Measurements from ENCODE around the gene ST3GAL3.

The ST3GAL3 gene

DNA sequence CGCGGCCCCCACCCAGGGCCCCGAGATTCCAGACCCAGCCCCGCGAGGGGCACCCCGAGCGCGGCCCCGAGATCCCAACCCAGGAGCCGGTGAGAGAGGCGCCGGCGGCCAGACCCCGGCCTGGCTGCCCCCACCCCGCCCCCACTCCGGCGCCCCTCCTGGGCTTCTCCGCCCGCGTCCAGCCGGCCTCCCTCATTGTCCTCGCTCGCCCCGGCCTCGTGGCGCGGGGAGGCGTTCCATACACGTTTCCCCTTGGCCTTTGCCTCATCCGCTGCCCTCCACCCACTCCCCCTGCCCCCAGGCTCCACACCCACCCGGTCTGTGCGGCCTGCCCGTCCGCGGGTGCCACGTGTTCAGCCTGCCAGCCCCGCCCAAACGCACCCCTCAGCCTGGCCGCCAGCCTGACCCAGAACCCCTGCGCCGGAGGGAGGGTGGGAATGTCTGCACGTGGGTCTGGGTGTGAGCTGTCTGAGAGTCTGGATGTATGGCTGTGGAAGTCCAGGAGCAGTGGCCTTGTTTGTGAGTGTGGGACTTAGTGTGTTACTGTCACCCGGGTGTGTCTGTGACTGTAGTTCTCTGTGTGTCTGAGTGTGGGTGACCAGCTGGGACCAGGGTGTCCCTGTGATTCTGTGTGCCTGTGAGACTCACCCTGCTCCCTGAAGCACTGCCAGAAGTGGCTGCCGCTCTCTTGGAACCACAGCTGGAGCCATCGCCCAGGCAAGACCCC, 272.4 kb downstream of the ST3GAL3 start:
- peak overlapping the region; percentile 39 for H3K27ac ChIP-seq
- no peaks in the 10 kb centered on the region for H3K36me3 ChIP-seq (ENCODE audit: insufficient read depth)
- H3K27me3 ChIP-seq (ENCODE audit: insufficient read depth, low read depth): no peaks in the 10 kb centered on the region
- peaks cover 31% of the 10 kb centered on the region for H3K4me1 ChIP-seq (ENCODE audit: low read depth, poor library complexity, severe bottlenecking)
- H4K20me1 ChIP-seq (ENCODE audit: insufficient read depth): no peaks in the 10 kb centered on the region
- TF ChIP-seq CTCF (conservative IDR thresholded peaks at IDR 0.05; ENCODE audit: low read depth, low read length): no peak
- H3K9ac ChIP-seq: peak overlapping the region; percentile 79
- H2AFZ ChIP-seq (ENCODE audit: low read depth): peak overlapping the region; percentile 22; the same call in 1 of the 2 replicates
- peak overlapping the region; percentile 83 for H3K4me2 ChIP-seq
- H3K79me2 ChIP-seq (ENCODE audit: insufficient read depth, low read depth): peaks cover 44% of the 10 kb centered on the region
- peak overlapping the region; percentile 75 for H3K4me3 ChIP-seq (IDR thresholded peaks at IDR 0.05; ENCODE audit: insufficient read depth, low read depth, low read length)

DNA sequence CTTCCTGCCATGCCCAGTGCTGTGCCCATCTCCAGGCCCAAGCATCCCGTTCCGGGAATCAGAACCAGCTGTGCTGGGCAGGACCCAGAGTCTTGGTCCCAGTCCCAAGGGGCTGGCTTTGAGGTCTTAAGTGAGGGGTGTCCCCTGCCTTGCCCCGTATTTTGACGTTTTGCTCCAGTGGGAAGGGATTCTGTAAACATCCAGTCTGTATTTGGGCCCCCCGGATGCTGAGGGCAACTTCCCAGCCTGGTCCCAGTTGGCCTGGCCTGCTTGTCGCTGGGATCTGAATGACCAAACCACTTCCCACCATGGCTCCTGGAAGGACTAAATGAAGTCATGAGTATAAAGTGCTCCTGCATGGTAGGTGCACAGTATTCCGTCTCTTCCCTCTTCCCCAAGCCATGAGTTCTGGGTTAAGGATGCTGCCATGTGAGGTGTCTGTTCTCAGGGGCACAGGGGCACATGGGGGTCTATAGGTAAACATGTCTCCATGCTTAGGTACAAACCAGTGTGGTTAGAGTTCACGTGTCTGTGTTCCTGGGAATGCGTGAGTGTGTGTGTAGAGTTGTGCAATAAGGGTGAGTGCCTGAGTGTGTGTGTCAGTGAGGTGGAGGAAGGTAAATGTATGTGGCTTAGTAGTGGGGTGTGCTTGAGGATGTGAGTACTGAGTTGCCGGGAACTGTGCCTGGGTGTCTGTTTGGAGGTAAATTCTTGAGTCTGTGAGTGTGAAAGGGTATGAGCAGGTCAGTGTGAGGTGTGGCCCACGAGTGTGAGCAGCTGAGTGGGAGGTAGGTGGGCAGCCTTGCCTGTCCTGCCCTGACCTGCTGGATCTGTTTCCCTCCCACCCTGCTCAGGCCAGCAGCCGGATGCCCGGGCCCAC, 273.2 kb downstream of the ST3GAL3 start:
- Histone ChIP-seq H3K36me3 (ENCODE audit: insufficient read depth) (no peaks in the 10 kb centered on the region), H3K4me3 (IDR thresholded peaks at IDR 0.05; ENCODE audit: insufficient read depth, low read depth, low read length) (peak overlapping the region; percentile 75), H3K4me1 (ENCODE audit: low read depth, poor library complexity, severe bottlenecking) (peaks cover 31% of the 10 kb centered on the region), H3K27ac (peak overlapping the region; percentile 39; the same call in 1 of the 2 replicates), H4K20me1 (ENCODE audit: insufficient read depth) (no peaks in the 10 kb centered on the region), H3K4me2 (peak overlapping the region; percentile 83), H3K79me2 (ENCODE audit: insufficient read depth, low read depth) (peaks cover 38% of the 10 kb centered on the region), H3K9ac (peak overlapping the region; percentile 79; the same call in 1 of the 2 replicates), H3K27me3 (ENCODE audit: insufficient read depth, low read depth) (no peaks in the 10 kb centered on the region), H2AFZ (ENCODE audit: low read depth) (no peak overlapping the region)
- TF ChIP-seq CTCF (conservative IDR thresholded peaks at IDR 0.05; ENCODE audit: low read depth, low read length): no peak

All from KMS-11 (cell line).